Measurements from ENCODE around the gene GSG1.
"Not testable (repeated sequence)": the region's sequence is repeated elsewhere in the genome, so short reads cannot be mapped to it uniquely, and the experiment has no call there.

GSG1 gene

GRCh38 chr12:13049816-13050215 lies 53.7 kb downstream of the GSG1 start:
- DNase-seq = no peak

- no peak for DNase-seq
Observed at GRCh38 chr12:13046964-13047363, 56.5 kb downstream of the GSG1 start.

GRCh38 chr12:13045816-13046215 lies 57.7 kb downstream of the GSG1 start:
- DNase-seq = no peak

- DNase-seq = no peak
Observed at GRCh38 chr12:13044906-13045299, 58.6 kb downstream of the GSG1 start.

GRCh38 chr12:13044002-13044905 lies 59.2 kb downstream of the GSG1 start, which contains the start of gene FAM234B:
Gene FAM234B, plus strand, starts transcription at chr12:13044381. Its CDS starts 23 bp downstream, at chr12:13044404.
- DNase-seq = peak; percentile 59

- no peak for DNase-seq
Observed at GRCh38 chr12:13042666-13043230, 60.7 kb downstream of the GSG1 start.

- no peak for DNase-seq
Observed at GRCh38 chr12:13041224-13041623, 62.2 kb downstream of the GSG1 start.

GRCh38 chr12:13039328-13039956 lies 64.0 kb downstream of the GSG1 start:
- DNase-seq = no peak

GRCh38 chr12:13038491-13039161 lies 64.8 kb downstream of the GSG1 start:
- no peak for DNase-seq

GRCh38 chr12:13036881-13037280 lies 66.6 kb downstream of the GSG1 start:
- no peak for DNase-seq

GRCh38 chr12:13035335-13035734 lies 68.1 kb downstream of the GSG1 start:
- DNase-seq = not testable (repeated sequence)

Measured in activated effector memory CD4-positive, alpha-beta T cell treated with Interleukin-2 at 50 U/mL for 16 hours (primary cell).